GM23338 (cell line): ENCODE data around the gene SLC29A1.

Experiments used
- CREB1 ChIP-seq: fragments of 250-450 bp; sonication (Bioruptor Pico); IDR thresholded peaks from 2 replicates; pipeline ENCODE4 v1.5.0; 2020; ENCODE audit warnings: low read depth, mild to moderate bottlenecking, moderate library complexity
- CTCF ChIP-seq, 2 experiments: fragments of 200-600 bp in 1 of 2; sonication (generic) in 1 of 2; conservative IDR thresholded peaks; 2 replicates each; pipeline versions ENCODE4 v1.5.1 to v1.6.1; 2016 to 2017; ENCODE audit warnings: antibody characterized with exemption in 2 of 2, low read depth in 2 of 2, mild to moderate bottlenecking in 2 of 2, moderate library complexity in 1 of 2
- ETS1 ChIP-seq: IDR thresholded peaks from 2 replicates; pipeline ENCODE4 v1.6.1; 2016; ENCODE audit warnings: antibody characterized with exemption
- EZH2 ChIP-seq: fragments of 200-600 bp; sonication (generic); IDR thresholded peaks from one replicate; pipeline ENCODE4 v1.8.0; 2017; ENCODE audit warnings: antibody characterized with exemption, mild to moderate bottlenecking, low read depth; ENCODE audit not compliant: unreplicated experiment
- EZH2phosphoT487 ChIP-seq: fragments of 200-600 bp; sonication (generic); IDR thresholded peaks from one replicate; pipeline ENCODE4 v1.8.1; 2018; ENCODE audit warnings: antibody characterized with exemption; ENCODE audit not compliant: unreplicated experiment
- JUNB ChIP-seq: IDR thresholded peaks from one replicate; pipeline ENCODE4 v1.6.1; 2016; ENCODE audit warnings: antibody characterized with exemption; ENCODE audit not compliant: unreplicated experiment
- NANOG ChIP-seq: IDR thresholded peaks from 2 replicates; pipeline ENCODE4 v1.6.1; 2016; ENCODE audit warnings: antibody characterized with exemption, borderline replicate concordance
- POLR2AphosphoS5 ChIP-seq: IDR thresholded peaks from 2 replicates; pipeline ENCODE4 v1.6.1; 2016; ENCODE audit warnings: antibody characterized with exemption, low read depth
- REST ChIP-seq: IDR thresholded peaks from one replicate; pipeline ENCODE4 v1.6.1; 2018; ENCODE audit warnings: antibody characterized with exemption; ENCODE audit not compliant: unreplicated experiment
- STAT1 ChIP-seq: IDR thresholded peaks from one replicate; pipeline ENCODE4 v1.6.1; 2016; ENCODE audit warnings: antibody characterized with exemption; ENCODE audit not compliant: unreplicated experiment
- ZNF114 ChIP-seq: fragments of 250-450 bp; sonication (Bioruptor Pico); IDR thresholded peaks from 2 replicates; pipeline ENCODE4 v1.5.0; 2020; ENCODE audit warnings: mild to moderate bottlenecking, moderate library complexity
- ZNF331 ChIP-seq: fragments of 250-450 bp; sonication (Bioruptor Pico); IDR thresholded peaks from 2 replicates; pipeline ENCODE4 v1.5.0; 2020; ENCODE audit warnings: low read depth, mild to moderate bottlenecking, moderate library complexity
- ZNF462 ChIP-seq: fragments of 250-450 bp; sonication (Bioruptor Pico); IDR thresholded peaks from 2 replicates; pipeline ENCODE4 v1.5.0; 2020; ENCODE audit warnings: mild to moderate bottlenecking, moderate library complexity

- TF ChIP-seq CTCF (conservative IDR thresholded peaks at IDR 0.05; ENCODE audit: low read depth in 2 of 2), result no peak
- no peak for TF ChIP-seq POLR2AphosphoS5
- no peak for TF ChIP-seq REST
- no peak for TF ChIP-seq EZH2phosphoT487
- no peak for TF ChIP-seq CREB1 (CRISPR knock-in tag)
- TF ChIP-seq EZH2, result no peak
- no peak for TF ChIP-seq ZNF331 (CRISPR knock-in tag)
- no peak for TF ChIP-seq STAT1
- no peak for TF ChIP-seq ZNF114 (CRISPR knock-in tag)
- TF ChIP-seq NANOG, result no peak
- no peak for TF ChIP-seq JUNB
- no peak for TF ChIP-seq ETS1
- no peak for TF ChIP-seq ZNF462 (CRISPR knock-in tag)
Measured at GRCh38 chr6:44180406-44180805, 43.0 kb upstream of the SLC29A1 start.
